ENCODE data around the gene DLGAP4.
"Not testable (repeated sequence)": the region's sequence is repeated elsewhere in the genome, so short reads cannot be mapped to it uniquely, and the experiment has no call there.

Gene DLGAP4

GRCh38 chr20:36519012-36519719, 213.0 kb downstream of the DLGAP4 start:
- no peak for DNase-seq

GRCh38 chr20:36519944-36520343, 213.8 kb downstream of the DLGAP4 start:
- DNase-seq, result no peak

GRCh38 chr20:36521526-36521925, 215.4 kb downstream of the DLGAP4 start:
- no peak for DNase-seq

GRCh38 chr20:36522412-36522811, 216.3 kb downstream of the DLGAP4 start:
- not testable (repeated sequence) for DNase-seq

GRCh38 chr20:36523341-36523740, 217.2 kb downstream of the DLGAP4 start:
- DNase-seq, result no peak

GRCh38 chr20:36525620-36526365, 219.7 kb downstream of the DLGAP4 start:
- no peak for DNase-seq

- DNase-seq, result no peak
Measured at GRCh38 chr20:36526521-36527011, 220.4 kb downstream of the DLGAP4 start.

- no peak for DNase-seq
Measured at GRCh38 chr20:36527331-36528125, 221.4 kb downstream of the DLGAP4 start.

GRCh38 chr20:36528176-36528874, 222.2 kb downstream of the DLGAP4 start:
- DNase-seq, result no peak

- no peak for DNase-seq
Measured at GRCh38 chr20:36528875-36529417, 222.8 kb downstream of the DLGAP4 start.

- no peak for DNase-seq
Measured at GRCh38 chr20:36532388-36532787, 226.2 kb downstream of the DLGAP4 start.

- DNase-seq, result no peak
Measured at GRCh38 chr20:36532822-36533221, 226.7 kb downstream of the DLGAP4 start.

- DNase-seq, result no peak
Measured at GRCh38 chr20:36538026-36538722, 232.0 kb downstream of the DLGAP4 start.

- DNase-seq, result no peak
Measured at GRCh38 chr20:36540551-36541211, 234.5 kb downstream of the DLGAP4 start.

- DNase-seq, result peak; percentile 40
Measured at GRCh38 chr20:36541227-36541767, 235.2 kb downstream of the DLGAP4 start, which contains the start of gene MYL9. Gene MYL9 (plus strand): TSS chr20:36541519. CDS start chr20:36544885, 3,366 bp downstream.

GRCh38 chr20:36541768-36542488, 235.8 kb downstream of the DLGAP4 start:
- no peak for DNase-seq

- DNase-seq, result no peak
Measured at GRCh38 chr20:36542516-36543183, 236.5 kb downstream of the DLGAP4 start.

- no peak for DNase-seq
Measured at GRCh38 chr20:36543184-36544133, 237.3 kb downstream of the DLGAP4 start.
